ENCODE data around the gene TMCC1. TPM values are rescaled to one million over a fixed set of nuclear protein-coding genes. Genes with fewer than 3 reads are reported as not detected.
"Not testable (repeated sequence)": the region's sequence is repeated elsewhere in the genome, so short reads cannot be mapped to it uniquely, and the experiment has no call there.

Gene TMCC1
- total RNA-seq, 1 experiment from 2014 or later, result 14.6 TPM

DNA sequence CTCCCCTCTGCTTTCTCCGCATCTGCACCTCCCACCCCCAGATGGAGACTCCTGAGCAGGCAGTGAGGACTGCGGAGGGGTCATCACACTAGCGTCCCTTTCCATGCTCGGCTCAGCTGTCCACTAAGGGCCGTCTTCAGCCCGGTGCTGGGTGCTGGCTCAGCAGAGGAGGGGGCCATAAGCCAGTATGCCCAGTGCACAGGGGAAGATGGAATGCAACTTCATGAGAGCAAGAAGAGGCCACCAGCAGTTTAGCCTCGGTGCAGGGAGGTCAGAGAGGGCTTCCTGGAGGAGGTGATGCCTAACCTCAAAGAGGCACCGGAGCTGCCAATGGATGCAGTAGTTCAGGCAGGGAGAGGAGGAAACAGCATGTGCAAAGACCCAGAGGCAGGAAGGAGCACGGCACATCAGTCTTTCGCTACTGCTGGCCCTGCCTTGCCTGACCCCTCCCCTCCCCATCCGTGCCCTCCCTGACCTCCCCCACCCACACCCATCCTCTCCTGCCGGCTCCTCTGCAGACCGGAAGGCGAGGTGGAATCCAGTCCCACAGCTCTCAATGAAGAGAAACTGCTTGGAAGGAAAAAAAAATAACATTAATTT lies 271.8 kb downstream of the TMCC1 start:
- no peak for DNase-seq (ENCODE audit: low spot score)
- in situ Hi-C loops (cut with HindIII; ENCODE audit: low sequenced_read_pairs), result no loop called here

DNA sequence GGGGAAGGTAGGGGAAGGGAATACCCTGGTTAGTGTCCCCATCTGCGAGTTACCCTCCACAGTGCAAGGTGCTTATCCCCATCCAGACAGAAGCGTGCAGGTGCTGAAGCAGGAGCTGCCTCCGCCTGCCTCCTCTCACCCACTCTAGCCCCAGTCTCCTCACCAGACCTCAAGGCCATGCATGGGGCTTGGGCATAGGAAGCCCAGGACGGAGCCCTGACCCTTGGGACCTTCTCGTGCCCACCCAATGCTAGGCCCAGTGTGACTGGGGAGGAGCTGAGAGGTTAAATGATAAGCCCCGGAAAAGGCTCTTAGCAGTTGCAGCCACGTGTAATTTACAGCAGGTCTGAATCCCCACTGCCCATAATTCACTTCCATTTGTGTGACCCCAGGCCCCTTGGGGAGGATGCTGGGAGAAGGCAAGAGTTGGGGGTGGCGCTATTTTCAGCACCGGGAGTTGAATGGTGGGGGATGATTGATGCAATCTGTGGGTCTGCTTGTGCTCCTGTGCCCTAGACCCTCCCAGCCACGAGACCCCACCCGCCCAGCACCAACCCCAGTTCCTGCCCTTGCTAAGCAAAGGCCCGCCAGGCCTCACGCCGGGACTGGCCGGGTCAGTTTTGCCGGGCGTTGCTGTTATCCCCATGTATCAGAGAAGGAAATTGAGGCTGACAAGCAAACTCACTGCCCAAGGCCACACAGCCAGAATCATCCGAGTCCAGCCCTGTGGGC lies 272.5 kb downstream of the TMCC1 start:
- no peak for DNase-seq (ENCODE audit: low spot score)
- in situ Hi-C loops (cut with HindIII; ENCODE audit: low sequenced_read_pairs), result no loop called here

DNA sequence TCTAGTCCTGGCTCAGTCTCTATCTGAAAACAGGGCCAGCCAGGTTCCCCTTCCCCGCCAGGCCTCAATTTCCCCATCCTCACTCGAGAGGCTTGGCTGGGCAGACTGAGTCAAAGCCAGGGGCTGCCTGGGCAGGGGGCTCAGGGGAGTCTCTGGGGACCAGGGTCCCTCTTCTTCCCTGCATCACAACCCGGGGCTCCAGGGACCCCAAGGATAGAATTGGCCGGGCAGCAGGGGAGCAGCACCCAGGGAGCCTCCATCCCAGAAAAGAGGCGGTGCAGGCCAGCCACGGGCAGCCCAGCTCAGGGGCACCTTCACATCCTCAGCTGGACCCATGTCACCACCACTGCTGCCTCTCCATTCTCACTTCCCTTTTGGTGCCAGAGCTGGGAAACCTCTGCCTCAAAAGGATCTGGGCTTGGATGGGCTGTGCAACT lies 273.8 kb downstream of the TMCC1 start:
- in situ Hi-C loops (cut with HindIII; ENCODE audit: low sequenced_read_pairs), result no loop called here
- DNase-seq (ENCODE audit: low spot score), result no peak

DNA sequence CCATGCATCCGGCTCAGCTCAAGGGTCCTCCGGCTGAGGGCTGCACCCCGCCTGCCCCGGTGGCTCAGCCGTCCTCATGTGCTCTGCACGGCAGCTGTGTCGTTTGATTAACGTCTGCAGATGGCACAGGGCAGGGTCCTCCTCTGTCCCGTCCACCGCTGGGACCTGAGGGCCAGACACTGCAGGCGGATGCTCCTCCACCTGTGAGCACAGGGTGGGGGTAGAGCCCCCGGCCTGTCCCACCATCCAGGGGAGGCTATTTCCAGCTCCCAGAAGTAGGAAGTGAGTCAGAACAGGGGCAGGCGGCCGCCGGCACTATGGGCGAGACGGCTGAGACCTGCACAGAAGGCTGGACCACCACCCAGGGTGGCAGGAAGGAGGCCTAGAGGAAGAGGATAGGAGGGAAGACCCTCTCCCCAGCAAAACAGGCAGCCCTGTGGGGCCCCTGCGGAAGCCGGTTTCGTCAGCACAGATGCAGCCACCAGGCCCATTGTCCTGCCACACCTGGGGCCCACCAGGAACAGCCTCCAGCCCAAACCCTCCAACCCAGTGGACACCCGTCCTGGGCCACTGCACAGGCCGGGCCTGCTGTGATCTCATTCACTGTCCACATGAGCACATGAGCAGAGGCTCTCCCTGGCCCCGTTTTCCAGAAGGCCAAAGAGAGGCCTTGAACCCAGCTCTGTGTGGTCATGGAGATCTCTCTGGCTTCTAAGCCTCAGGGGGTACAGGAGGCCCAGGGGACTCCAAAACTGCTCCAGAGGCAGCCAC lies 274.4 kb downstream of the TMCC1 start:
- in situ Hi-C loops (cut with HindIII; ENCODE audit: low sequenced_read_pairs), result no loop called here
- DNase-seq (ENCODE audit: low spot score), result no peak

DNA sequence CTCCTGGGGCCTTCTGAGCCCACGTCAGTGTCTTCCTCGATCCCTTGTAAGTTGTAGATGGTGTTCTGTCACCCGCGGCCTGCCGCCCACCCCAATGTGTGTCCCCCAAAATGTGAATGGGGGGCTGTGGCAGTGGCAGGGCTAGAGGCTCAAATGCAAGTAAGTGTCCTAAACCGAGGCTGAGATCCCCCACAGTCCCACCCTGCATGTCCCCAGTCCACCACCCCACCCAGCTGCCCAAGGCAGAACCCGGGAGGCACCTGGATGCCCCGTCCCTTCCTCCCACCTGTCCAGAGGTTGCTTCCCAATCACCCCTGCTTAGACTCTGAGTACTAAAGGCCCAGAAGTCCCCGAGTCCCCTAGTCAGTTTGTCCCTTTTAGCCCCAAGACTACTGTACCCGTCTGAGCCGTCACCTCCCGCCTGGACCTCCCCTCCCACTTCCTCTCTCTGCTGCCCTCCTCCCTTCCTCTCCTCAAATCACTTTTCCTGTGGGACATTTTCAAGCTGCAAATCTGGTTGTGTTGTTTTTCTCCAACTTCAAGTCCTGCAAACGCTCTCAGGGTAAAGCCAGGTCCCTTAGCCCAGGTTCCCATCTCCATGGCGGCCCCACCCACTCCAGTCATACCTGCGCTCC lies 275.2 kb downstream of the TMCC1 start:
- DNase-seq (ENCODE audit: low spot score), result no peak
- in situ Hi-C loops (cut with HindIII; ENCODE audit: low sequenced_read_pairs), result no loop called here

DNA sequence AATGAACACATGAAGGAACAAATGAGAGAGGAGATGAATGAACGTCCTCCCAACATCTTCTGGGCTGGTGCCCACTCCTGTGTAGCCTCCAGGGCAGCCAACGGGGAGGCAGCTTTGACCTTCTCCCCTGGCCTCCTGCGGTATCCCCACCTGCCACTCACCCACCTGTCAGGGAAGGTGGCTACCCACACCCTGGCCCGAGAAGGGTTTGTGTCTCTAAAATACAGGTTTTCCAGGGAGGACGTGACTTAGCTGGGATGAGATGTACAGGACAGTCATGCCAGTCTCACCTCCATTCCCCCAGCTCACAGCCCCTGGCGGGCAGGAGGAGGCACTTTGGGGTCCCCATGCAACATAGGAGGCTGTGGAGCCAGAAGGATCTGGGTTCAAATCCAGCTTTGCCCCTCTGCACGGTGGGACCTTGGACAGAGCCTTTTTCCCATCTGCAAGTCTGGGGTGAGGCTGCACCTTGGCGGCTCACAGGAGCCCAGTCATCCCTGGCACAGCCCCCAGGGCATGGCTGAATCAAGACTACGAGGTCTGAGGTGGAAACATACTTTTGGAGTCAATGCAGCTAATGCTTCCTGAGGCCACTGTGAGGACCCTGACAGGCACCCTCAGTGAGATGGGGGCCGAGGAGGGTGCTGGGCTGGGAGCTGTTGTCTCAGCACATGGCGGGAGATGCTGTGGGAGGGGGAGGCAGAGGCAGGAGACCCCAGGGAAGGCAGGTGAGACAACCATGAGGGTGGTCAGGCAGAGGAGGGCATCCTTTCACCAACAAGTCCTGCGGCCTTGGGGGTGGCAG lies 275.9 kb downstream of the TMCC1 start:
- in situ Hi-C loops (cut with HindIII; ENCODE audit: low sequenced_read_pairs), result no loop called here
- no peak for DNase-seq (ENCODE audit: low spot score)

DNA sequence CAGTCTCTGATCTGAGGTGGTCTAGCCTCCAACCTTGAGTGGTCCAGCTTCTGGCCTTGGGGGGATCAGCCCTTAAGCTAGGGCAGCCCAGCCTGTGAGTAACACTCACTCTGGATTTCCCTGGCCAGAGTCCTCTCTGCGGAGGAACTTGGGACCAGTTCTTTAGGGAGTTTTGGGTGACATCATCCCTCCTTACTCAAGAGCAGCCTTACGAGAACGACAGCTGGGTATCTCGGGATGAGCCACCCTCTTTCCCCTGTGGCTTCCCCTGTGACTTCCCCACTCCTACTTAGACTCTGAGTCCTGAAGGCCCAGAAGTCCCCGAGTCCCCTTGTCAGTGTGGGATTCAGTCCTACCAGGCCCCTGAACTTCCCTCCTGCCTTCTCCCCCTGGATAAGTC lies 276.8 kb downstream of the TMCC1 start:
- no peak for DNase-seq (ENCODE audit: low spot score)
- in situ Hi-C loops (cut with HindIII; ENCODE audit: low sequenced_read_pairs), result no loop called here

DNA sequence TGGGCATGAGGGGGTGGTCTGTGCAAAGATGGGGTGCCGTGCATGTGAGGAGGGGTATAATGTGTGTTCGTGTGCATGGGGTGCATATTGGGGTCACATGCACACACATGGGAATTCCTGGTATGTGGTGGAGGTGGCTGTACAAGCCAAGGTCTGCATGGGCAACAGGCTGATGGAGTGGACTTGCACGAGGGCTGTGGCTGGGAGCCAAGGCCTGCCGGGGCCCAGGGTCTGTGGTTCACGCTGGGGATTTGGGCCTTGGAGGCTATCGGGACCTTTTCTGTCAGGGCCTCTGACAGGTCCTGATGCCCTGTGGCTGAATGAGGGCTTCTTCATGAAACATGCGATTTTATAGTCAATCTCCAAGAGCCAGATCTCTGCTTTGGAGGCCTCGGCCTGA lies 277.2 kb downstream of the TMCC1 start:
- DNase-seq (ENCODE audit: low spot score), result no peak

DNA sequence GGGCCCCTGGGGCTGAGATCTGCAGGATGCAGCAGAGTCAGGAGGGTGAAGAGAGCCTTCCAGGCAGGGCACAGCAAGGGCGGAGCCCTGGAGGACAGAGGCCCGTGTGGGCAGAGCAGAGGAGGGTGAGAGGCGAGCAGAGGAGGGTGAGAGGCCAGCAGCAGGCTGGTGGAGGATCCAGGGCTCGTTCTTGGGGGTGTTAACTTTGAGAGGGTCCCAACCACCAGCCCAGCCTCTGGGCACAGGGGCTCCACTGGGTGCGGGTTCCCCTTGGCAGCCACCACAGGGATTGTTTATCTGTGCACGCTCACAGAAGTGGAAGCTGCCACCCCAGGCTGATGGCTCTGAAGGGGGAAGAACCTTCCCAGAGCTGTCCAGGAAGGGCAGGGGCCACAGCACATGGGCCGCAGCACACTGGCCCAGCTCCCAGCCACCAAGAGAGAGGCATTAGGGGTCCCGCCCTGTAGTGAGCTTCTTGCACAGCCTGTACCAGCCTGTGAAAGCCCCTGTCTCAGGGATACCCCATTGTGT lies 277.7 kb downstream of the TMCC1 start:
- DNase-seq (ENCODE audit: low spot score), result no peak
- in situ Hi-C loops (cut with HindIII; ENCODE audit: low sequenced_read_pairs), result no loop called here

More for the DNA sequence above, 277.2 kb downstream of the TMCC1 start:
- in situ Hi-C loops (cut with HindIII; ENCODE audit: low sequenced_read_pairs), result no loop called here

DNA sequence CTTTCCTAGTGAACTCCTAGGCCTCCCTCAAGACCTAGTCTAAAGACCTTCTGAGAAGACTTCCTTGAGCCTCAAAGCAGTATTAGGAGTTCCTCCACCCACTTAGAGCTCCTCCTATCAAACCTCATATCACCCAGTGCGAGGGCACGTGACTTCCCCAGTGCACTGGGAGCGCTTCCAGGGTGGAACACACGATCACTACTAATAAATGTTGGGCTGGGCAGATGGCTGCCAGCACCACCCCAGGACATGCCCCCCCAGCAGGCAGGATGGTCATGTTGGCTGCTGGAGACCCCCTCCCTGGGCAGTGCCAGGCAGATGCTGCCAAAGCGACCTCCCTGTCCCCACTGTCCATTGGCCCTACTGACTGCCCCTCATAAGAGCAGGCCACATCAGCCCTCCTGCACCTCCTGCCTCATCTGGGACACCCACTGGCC lies 278.6 kb downstream of the TMCC1 start:
- in situ Hi-C loops (cut with HindIII; ENCODE audit: low sequenced_read_pairs), result no loop called here
- DNase-seq (ENCODE audit: low spot score), result no peak

DNA sequence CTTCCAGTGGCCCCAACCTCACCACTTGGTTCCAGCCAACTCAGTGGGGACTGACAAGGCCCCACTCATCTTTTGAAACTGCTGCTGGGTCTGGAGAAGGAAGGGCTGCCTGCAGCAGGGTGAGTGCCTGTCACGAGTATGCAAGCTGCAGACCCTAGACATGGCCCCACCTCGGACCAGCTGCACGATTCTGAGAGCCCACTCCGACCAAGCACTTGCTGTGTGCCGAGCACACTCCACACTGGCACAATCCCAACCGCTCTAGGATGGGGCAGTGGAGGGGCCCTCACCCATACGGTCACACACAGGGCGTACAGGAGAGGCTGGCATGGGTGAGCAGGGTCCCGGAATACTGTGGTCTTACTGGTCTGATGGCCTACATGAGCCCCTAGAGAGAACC lies 279.1 kb downstream of the TMCC1 start:
- in situ Hi-C loops (cut with HindIII; ENCODE audit: low sequenced_read_pairs), result no loop called here

DNA sequence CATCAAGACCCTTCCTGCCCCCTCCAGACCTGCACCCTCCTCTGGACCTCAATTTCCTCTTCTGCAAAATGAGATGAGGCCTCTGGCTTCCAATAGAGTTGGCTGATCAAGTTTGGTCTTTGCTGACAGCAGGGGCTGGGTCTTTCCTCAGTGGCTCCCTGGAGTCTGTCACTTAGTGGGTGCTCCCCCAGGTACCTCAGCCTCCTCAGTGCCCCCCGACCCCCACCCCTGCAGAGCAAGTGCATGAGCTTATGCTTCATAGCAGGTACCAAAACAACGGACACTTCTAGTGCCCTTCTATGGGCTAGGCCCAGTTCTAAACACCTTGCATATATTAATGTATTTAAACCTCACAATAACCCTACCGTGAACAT lies 280.2 kb downstream of the TMCC1 start:
- no peak for DNase-seq (ENCODE audit: low spot score)
- in situ Hi-C loops (cut with HindIII; ENCODE audit: low sequenced_read_pairs), result no loop called here

More for the DNA sequence above, 279.1 kb downstream of the TMCC1 start:
- no peak for DNase-seq (ENCODE audit: low spot score)

DNA sequence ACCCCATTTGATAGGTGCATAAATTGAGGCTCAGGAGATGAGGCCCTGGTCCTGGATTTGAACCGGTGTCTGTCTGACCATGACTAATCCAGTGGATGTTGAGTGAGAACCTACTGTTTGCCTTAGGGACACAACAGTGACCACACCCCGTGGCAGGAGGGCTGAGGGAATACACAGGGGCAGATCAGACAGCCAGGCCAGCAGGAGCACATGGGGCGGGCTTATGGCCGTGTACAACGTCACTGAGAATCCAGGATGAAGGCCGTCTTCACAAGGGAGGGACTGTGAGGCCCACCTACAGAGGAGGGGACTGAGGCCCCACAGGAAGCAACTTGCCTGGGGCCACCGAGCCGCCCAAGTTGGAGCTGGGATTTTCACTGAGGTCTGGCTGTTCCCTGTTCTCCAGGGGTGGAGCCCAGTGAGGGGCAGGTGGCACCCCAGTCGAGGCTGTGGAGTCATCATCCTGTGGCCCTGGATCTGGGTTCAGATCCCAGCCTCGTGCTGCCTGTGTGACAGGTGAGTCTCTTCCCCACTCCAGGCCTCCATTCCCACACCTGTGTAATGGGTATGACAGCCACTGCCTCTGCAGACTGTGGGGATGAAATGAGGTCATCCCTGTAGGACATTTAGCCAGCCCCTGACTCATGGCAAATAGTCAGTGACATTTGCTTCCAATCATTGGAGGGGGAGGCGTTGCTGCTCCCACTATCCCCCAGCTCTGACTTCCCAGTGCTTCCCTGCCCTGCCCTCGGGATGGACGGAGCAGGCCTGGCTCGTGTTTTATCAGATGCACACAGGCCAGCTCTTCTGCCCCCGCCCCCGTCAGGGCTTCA lies 280.8 kb downstream of the TMCC1 start:
- no peak for DNase-seq (ENCODE audit: low spot score)
- in situ Hi-C loops (cut with HindIII; ENCODE audit: low sequenced_read_pairs), result no loop called here

DNA sequence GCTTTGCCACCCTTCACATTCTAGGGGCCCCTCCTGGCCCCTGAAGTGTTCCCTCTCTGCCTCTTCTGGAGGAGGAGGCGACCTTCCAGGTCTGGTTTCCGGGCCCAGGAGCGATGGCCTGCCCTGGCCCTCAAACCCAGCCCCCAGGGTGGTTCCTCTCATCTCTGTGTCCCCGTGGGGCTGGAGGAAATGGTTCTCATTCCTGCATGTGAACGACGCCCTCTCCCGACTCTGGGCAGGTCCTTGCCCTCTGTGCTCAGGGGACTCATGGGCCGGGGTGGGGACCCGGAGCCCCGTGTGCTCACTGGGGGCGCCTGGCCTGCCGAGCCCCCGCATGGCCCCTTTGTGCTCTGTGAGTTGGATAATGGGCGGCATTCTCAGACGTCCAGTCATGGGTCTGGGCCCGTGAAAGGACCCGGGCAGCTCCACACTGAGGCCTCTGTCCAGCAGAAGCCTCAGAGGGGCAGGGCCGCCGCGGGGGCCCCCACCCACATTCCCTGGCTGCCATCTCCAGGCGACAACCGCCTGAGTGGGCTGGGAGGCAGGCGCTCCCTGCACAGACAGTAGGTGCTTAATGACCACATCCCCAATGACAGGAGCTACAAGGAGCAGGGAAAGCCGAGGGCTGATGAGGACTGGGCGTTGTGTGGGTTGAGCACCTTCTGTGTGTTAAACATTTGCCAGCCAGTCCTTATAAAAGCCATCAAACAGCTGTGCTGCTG lies 281.5 kb downstream of the TMCC1 start:
- in situ Hi-C loops (cut with HindIII; ENCODE audit: low sequenced_read_pairs), result no loop called here
- no peak for DNase-seq (ENCODE audit: low spot score)

DNA sequence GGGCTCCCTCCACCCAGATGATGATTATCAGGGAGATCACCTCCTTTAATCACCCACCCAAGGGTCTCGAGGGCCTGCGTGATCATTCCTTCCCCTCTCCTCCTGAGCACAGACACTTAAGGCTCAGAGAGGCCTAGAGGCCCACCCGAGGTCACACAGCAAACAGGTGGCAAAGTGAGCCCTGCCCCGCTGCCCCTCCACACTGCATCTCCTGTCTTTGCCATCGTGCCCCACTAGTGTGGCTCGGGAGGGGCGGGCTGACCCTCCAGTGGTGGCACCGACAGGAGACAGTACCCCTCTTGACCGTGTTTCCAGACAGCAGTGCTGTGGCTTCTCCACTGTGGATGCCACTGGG lies 282.1 kb downstream of the TMCC1 start:
- DNase-seq (ENCODE audit: low spot score), result no peak
- in situ Hi-C loops (cut with HindIII; ENCODE audit: low sequenced_read_pairs), result no loop called here

DNA sequence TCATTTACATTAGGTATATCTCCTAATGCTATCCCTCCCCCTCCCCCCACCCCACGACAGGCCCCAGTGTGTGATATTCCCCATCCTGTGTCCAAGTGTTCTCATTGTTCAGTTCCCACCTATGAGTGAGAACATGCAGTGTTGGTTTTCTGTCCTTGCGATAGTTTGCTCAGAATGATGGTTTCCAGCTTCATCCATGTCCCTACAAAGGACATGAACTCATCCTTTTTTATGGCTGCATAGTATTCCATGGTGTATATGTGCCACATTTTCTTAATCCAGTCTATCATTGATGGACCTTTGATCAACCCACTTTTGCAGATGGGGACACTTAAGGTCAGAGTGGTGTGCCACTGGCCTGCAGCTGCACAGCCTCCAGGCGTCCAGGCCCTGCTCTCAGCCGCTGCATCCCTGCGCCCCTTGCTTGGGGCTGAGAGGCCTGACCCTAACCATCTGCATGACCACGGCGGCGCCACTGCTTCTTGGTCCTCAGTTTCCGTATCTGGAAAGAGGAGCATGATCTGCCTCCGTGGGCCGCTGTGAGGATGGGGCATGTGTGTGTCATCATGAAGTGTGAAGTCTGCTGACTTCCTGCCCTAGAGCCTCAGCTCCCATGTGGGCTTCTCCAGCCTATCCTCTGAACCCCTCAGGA lies 282.6 kb downstream of the TMCC1 start:
- in situ Hi-C loops (cut with HindIII; ENCODE audit: low sequenced_read_pairs); DNase-seq (ENCODE audit: low spot score): not testable (repeated sequence)

DNA sequence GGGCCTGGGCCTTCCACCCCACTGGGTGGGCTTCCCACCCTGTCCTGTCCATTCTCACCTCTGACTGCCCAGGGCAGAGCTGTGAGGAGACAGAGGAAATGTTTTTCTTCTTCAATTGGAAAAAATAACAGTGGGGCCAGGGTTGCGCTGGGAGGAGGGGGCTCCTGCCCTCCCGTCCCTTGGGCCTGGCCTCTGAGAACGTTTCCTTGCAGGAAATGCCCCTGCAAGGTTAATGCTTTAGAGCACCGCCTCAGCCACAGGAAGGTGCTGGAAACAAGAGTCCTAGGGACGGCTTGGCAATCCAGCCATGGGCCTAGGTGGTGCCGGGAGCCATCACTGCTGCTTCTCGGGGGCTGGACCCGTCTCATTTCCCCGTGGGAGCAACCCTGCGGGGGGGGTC lies 283.2 kb downstream of the TMCC1 start:
- in situ Hi-C loops (cut with HindIII; ENCODE audit: low sequenced_read_pairs), result no loop called here
- DNase-seq (ENCODE audit: low spot score), result no peak
